Activated CD4-positive, alpha-beta memory T cell treated with anti-CD3 and anti-CD28 coated beads, Interleukin-2, amount 10 ng/mL, durations not matched to agents 7 days and 5 days (primary cell): ENCODE data around the gene TACO1. TPM values are rescaled to one million over a fixed set of nuclear protein-coding genes. Genes with fewer than 3 reads are reported as not detected.
A peak's percentile ranks its signal among the peaks of the same experiment; 100 is the strongest.

Experiments used
- CTCF ChIA-PET: fragments of 350-600 bp; sonication (Branson Sonifier 250); formaldehyde crosslinking; loops from one replicate; lab custom pipeline; 2021; ENCODE audit warnings: antibody characterized with exemption, inconsistent platforms; lab: Charles Lee
- POLR2A ChIA-PET: fragments of 350-600 bp; sonication (Branson Sonifier 250); formaldehyde crosslinking; loops from one replicate; lab custom pipeline; 2021; ENCODE audit warnings: antibody characterized with exemption; lab: Charles Lee
- DNase-seq: peaks from one replicate; pipeline ENCODE4 v3.0.0-alpha.2; 2020
- H3K27ac Mint-ChIP-seq: one replicate; pipeline ENCODE4 v1.8.0; 2021; ENCODE audit warnings: mild to moderate bottlenecking, mixed read lengths
- H3K27me3 Mint-ChIP-seq: one replicate; pipeline ENCODE4 v1.8.0; 2021; ENCODE audit warnings: mixed read lengths
- H3K36me3 Mint-ChIP-seq: one replicate; pipeline ENCODE4 v1.8.0; 2021; ENCODE audit warnings: low read depth, mixed read lengths
- H3K4me1 Mint-ChIP-seq: one replicate; pipeline ENCODE4 v1.8.0; 2021; ENCODE audit warnings: mixed read lengths
- H3K4me3 Mint-ChIP-seq: one replicate; pipeline ENCODE4 v1.8.0; 2021; ENCODE audit warnings: mild to moderate bottlenecking, mixed read lengths
- H3K9me3 Mint-ChIP-seq: one replicate; pipeline ENCODE4 v1.8.0; 2021; ENCODE audit warnings: mixed read lengths
- total RNA-seq, 2 experiments: library from RNA; stranded (reverse); gene quantifications; one replicate each; pipeline ENCODE4 v1.2.3, GENCODE V29; 2021

The TACO1 gene
- total RNA-seq = 10 to 100 TPM; 26.7 to 27.9 TPM

DNA sequence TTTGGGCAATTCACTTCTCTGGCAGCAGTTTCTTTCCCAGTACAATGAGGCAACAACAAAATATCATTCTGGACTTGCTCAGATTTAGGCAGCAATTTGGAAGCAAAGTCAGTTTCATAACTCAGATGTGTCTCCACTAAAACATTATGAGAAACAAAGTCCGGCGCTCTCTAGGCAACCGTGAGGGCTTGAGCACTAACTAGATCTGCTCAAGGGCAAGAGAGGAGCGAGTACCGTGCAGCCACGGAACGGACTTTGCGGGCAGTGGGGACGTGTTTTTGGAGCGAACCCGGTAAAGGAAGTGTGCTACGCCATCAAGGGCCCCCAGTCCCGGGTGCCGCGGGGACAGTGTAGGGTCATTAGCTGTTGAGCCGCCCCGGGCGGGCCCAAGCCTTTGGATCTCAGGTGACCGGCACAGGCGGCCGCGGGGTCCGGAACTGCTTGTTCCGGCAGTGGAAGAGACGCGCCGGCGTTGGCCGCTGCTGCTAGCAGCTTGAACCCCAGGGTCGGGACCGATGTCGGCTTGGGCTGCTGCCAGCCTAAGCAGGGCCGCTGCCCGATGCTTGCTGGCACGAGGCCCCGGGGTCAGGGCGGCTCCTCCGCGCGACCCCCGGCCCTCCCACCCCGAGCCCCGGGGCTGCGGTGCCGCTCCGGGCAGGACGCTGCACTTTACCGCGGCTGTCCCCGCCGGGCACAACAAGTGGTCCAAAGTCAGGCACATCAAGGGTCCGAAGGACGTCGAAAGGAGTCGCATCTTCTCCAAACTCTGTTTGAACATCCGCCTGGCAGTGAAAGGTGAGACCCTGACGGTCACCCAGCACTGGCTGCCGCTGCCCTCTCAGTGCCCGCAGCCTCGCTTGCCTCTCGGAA lies at the start of gene TACO1:
Gene TACO1 (plus strand): TSS at position 327 of the 870 bp plus-strand sequence. CDS start 189 bp downstream, at position 516.
- no peaks in the 10 kb centered on the region for H3K27me3 Mint-ChIP-seq
- peaks cover 13% of the 10 kb centered on the region for H3K36me3 Mint-ChIP-seq
- H3K4me1 Mint-ChIP-seq = peaks cover 51% of the 10 kb centered on the region
- DNase-seq = peak; percentile 81
- no peaks in the 10 kb centered on the region for H3K9me3 Mint-ChIP-seq
- ChIA-PET POLR2A (interaction anchor here (1.0 to 4.3 kb wide), 15 partner anchors 10 to 227 kb away, joined by 3 to 49 read pairs (median 4); partner anchors contain the start of genes CYB561, DCAF7 and MAP3K3), CTCF (interaction anchor here (1.0 to 3.2 kb wide), 4 partner anchors 11 to 175 kb away, joined by 3 to 35 read pairs (median 5); no protein-coding TSS in a partner anchor)
- peak within 1 kb of the TSS; percentile 92 for H3K27ac Mint-ChIP-seq
- H3K4me3 Mint-ChIP-seq = peak within 1 kb of the TSS; percentile 97

DNA sequence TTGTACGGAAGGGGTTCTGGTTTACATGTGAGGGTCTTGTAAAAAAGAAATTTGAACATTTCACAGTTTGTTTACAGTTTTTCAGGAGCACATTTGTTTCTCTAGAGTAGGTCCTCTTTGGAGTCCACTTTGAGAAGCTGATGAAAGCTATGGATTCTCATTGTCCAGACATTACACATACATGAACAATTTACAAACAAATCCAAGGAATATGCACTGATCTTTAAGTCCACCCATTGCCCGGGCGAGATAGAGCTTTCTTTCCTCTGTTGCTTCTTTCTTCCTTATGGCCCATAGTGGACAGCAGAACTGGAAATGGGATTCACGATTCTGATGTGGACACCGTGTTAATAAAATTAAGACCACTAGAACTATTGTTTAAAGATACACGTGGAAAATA lies 48.5 kb upstream of the TACO1 start:
- Mint-ChIP-seq H3K9me3 (no peaks in the 10 kb centered on the region), H3K4me3 (peak overlapping the region; percentile 86), H3K36me3 (peaks cover 43% of the 10 kb centered on the region), H3K27ac (peak overlapping the region; percentile 59), H3K27me3 (no peaks in the 10 kb centered on the region), H3K4me1 (peaks cover 48% of the 10 kb centered on the region)
- CTCF ChIA-PET = interaction anchor here (0.6 to 4.8 kb wide), 8 partner anchors 11 to 1130 kb away, joined by 3 to 30 read pairs (median 4); no protein-coding TSS in a partner anchor
- no peak for DNase-seq
- POLR2A ChIA-PET = interaction anchor here (0.8 to 4.8 kb wide), 8 partner anchors 17 to 223 kb away, joined by 3 to 34 read pairs (median 8); partner anchors contain the start of gene TACO1

DNA sequence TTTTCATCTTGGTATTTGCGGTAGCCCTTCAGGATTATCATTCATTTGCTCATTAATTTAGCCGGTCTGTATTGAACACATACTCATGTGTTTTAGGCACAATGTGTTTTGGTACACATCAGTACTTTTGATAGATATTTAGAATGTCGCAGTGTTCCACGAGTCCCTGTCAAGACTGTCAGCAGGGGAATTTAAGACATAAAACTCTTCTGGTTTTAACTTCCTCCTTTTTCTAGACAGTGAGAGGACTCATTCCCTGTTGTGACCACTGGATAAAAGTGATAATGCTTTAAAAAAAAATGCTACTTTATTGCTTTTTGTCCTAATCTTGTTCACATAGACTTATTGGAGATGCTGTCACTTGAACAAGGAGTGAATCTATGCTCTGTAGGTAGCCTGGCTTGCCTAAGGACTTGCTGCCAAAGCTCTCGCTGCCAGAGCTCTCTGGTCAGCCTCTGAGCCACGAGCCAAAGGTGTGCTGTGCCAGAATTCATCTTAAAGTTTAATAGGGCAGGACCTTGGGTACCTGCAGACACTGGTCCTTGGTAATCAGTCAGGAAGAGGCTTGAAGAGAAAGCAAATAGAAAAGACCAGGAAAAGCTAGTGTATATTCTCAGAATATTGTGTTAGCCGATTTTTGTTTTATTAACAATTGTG lies 45.1 kb upstream of the TACO1 start:
- Mint-ChIP-seq H3K36me3 (peaks cover 47% of the 10 kb centered on the region), H3K27me3 (no peaks in the 10 kb centered on the region), H3K4me1 (peaks cover 50% of the 10 kb centered on the region), H3K4me3 (no peak overlapping the region), H3K27ac (no peak overlapping the region), H3K9me3 (no peaks in the 10 kb centered on the region)
- DNase-seq = no peak
- POLR2A ChIA-PET = interaction anchor here (1.2 kb wide), 1 partner anchor 56 kb away, joined by 4 read pairs; no protein-coding TSS in a partner anchor
- CTCF ChIA-PET = interaction anchor here (2.5 kb wide), 1 partner anchor 57 kb away, joined by 5 read pairs; no protein-coding TSS in a partner anchor

DNA sequence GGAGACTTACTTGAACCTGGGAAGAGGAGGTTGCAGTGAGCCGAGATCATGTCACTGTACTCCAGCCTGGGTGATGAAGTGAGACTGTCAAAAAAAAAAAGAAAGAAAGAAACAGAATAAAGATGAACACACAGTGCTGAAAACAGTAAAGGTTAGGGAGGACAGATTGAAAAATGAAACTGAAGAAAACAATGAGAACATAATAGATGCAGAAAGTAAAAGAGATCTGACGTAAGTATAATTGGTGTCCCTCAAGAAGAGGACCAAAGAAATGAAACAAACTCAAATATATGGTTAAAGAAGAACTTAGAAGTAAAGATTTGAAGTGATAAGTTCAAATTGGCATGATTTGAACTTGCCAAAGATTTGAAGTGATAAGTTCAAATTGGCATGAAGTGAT lies 43.3 kb upstream of the TACO1 start:
- Mint-ChIP-seq H3K9me3 (no peaks in the 10 kb centered on the region), H3K4me1 (peaks cover 49% of the 10 kb centered on the region), H3K4me3 (no peak overlapping the region), H3K27ac (no peak overlapping the region), H3K36me3 (peaks cover 42% of the 10 kb centered on the region), H3K27me3 (no peaks in the 10 kb centered on the region)
- no peak for DNase-seq
- ChIA-PET POLR2A (interaction anchor here (0.6 kb wide), 1 partner anchor 55 kb away, joined by 3 read pairs; no protein-coding TSS in a partner anchor), CTCF (interaction anchor here (0.7 kb wide), 1 partner anchor 54 kb away, joined by 3 read pairs; no protein-coding TSS in a partner anchor)

DNA sequence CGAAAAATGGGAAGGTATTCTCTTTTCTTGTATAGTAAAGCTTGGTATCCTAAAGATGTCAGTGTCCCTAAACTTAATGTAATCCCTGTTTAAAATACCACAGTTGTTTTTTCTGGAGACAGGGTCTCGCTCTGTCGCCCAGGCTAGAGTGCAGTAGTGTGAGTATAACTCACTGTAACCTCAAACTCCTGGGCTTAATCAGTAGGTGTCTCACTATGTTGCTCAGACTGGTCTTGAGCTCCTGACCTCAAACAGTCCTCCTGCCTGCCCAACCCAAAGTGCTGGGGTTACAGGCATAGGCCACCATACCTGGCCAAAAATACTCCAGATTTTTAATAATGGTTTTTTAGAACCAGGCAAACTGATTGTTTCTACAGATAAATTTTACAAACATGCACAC lies 42.3 kb upstream of the TACO1 start:
- Mint-ChIP-seq H3K36me3 (peaks cover 33% of the 10 kb centered on the region), H3K4me3 (no peak overlapping the region), H3K27me3 (no peaks in the 10 kb centered on the region), H3K4me1 (peaks cover 43% of the 10 kb centered on the region), H3K27ac (no peak overlapping the region), H3K9me3 (no peaks in the 10 kb centered on the region)
- POLR2A ChIA-PET = no interaction called here
- CTCF ChIA-PET = interaction anchor here (0.7 kb wide), 1 partner anchor 9 kb away, joined by 3 read pairs; no protein-coding TSS in a partner anchor
- no peak for DNase-seq

DNA sequence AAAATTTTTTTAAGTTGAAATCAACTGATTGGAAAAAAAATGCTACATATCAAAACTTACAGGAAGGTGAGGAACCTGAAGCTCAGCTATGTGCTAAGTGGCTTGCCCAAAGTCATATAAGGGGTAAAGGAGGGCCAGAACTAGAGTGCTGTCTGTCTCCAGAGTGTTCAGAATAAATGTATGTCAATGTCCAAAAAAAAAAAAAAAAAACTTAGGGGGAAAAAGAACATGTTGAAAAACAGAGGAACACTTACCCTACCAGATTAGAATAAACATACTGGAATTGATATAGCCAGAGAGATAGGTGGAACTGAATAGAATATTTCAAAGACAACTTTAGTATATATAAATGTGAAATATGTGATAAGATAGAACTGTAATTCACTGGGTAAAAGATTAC lies 38.9 kb upstream of the TACO1 start:
- Mint-ChIP-seq H3K4me3 (no peak overlapping the region), H3K4me1 (peaks cover 24% of the 10 kb centered on the region), H3K9me3 (no peaks in the 10 kb centered on the region), H3K27ac (no peak overlapping the region), H3K27me3 (no peaks in the 10 kb centered on the region), H3K36me3 (peaks cover 8% of the 10 kb centered on the region)
- CTCF ChIA-PET = interaction anchor here (0.7 kb wide), 1 partner anchor 359 kb away, joined by 3 read pairs; no protein-coding TSS in a partner anchor
- DNase-seq = no peak
- POLR2A ChIA-PET = no interaction called here

DNA sequence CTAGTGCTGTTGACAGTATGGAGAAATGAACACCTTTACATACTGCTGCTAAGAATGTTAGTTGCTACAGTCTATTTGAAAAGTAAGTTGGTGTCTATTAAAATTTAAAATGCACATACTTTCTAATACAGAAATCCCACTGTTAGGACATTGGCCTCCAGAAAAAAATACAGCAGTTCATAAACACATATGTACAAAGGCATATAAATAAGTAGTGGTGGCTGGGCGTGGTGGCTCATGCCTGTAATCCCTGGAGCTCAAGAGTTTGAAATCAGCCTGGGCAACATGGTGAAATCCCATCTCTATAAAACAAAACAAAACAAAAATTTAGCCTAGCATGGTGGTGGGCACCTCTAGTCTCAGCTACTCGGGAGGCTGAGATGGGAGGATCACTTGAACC lies 37.4 kb upstream of the TACO1 start:
- POLR2A ChIA-PET = no interaction called here
- Mint-ChIP-seq H3K27ac (no peak overlapping the region), H3K9me3 (no peaks in the 10 kb centered on the region), H3K27me3 (no peaks in the 10 kb centered on the region), H3K4me3 (no peak overlapping the region), H3K36me3 (no peaks in the 10 kb centered on the region), H3K4me1 (peaks cover 14% of the 10 kb centered on the region)
- CTCF ChIA-PET = no interaction called here
- no peak for DNase-seq

DNA sequence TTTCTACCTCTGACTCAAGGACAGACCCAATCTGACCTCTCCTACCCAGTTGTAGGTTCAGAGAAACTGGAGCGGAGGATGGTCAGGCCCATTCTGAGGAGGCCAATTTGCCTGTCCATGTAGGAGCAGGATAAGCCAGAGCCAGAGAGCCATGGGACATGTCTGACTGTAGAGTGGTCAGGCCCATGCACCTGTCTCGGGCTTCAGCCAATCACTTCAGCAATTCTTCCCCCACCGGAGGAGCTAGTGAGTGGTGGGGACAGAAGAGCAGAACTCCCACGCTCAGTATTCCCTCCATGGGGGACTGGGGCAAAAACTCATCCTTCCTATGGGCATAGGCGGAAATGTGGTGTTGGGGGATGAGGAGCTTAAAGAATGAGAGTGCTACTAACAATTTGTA lies 36.1 kb upstream of the TACO1 start:
- peaks cover 14% of the 10 kb centered on the region for H3K4me1 Mint-ChIP-seq
- H3K27me3 Mint-ChIP-seq = no peaks in the 10 kb centered on the region
- ChIA-PET CTCF (interaction anchor here (1.3 kb wide), 1 partner anchor 47 kb away, joined by 3 read pairs; no protein-coding TSS in a partner anchor), POLR2A (interaction anchor here (0.9 kb wide), 1 partner anchor 47 kb away, joined by 3 read pairs; no protein-coding TSS in a partner anchor)
- H3K4me3 Mint-ChIP-seq = no peak overlapping the region
- H3K36me3 Mint-ChIP-seq = no peaks in the 10 kb centered on the region
- no peak for DNase-seq
- H3K9me3 Mint-ChIP-seq = no peaks in the 10 kb centered on the region
- H3K27ac Mint-ChIP-seq = no peak overlapping the region

DNA sequence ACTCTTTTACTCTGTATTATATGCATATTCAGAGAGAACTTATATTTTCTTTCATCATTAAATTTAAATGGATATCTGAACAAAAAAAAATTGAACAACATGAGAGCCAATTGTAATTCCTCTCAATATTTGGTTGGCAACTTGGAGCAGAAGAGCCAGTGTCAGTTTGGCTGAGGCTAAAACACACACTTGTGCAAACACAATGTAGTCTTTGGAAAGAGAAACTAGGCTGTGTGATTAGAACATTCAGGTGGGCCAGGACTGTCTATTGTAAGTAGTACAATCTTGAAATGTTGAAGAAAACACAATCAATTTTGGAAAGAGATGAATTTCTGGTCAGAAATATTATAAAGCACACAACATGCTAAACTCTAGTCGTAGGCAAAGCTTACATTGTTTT lies 33.5 kb upstream of the TACO1 start:
- ChIA-PET CTCF (no interaction called here), POLR2A (no interaction called here)
- Mint-ChIP-seq H3K4me1 (peaks cover 26% of the 10 kb centered on the region), H3K9me3 (no peaks in the 10 kb centered on the region), H3K27me3 (no peaks in the 10 kb centered on the region), H3K27ac (no peak overlapping the region), H3K36me3 (no peaks in the 10 kb centered on the region), H3K4me3 (no peak overlapping the region)
- no peak for DNase-seq

DNA sequence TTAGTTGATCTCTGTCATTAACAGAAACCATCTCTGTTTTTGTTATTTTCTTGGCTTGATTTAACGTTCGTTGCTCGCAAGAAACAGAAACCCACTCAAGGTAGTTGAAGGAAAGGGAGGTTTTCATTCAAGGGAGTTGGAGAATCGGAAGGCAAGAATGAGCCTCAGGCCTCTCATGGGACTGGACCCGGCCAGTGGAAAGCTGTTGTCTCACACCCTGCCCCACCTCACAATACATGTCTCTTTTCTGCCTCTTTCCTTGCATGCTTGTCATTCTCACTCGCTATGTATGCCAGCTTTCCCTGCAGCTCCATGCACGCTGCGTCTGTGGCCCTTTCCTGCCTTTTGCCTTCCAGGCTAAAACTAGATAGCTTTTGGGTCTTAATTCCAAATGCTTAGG lies 32.1 kb upstream of the TACO1 start:
- Mint-ChIP-seq H3K4me3 (no peak overlapping the region), H3K27me3 (no peaks in the 10 kb centered on the region), H3K27ac (no peak overlapping the region), H3K9me3 (no peaks in the 10 kb centered on the region), H3K36me3 (no peaks in the 10 kb centered on the region), H3K4me1 (peaks cover 22% of the 10 kb centered on the region)
- DNase-seq = no peak
- POLR2A ChIA-PET = interaction anchor here (2.0 kb wide), 1 partner anchor 17 kb away, joined by 8 read pairs; no protein-coding TSS in a partner anchor
- CTCF ChIA-PET = no interaction called here

DNA sequence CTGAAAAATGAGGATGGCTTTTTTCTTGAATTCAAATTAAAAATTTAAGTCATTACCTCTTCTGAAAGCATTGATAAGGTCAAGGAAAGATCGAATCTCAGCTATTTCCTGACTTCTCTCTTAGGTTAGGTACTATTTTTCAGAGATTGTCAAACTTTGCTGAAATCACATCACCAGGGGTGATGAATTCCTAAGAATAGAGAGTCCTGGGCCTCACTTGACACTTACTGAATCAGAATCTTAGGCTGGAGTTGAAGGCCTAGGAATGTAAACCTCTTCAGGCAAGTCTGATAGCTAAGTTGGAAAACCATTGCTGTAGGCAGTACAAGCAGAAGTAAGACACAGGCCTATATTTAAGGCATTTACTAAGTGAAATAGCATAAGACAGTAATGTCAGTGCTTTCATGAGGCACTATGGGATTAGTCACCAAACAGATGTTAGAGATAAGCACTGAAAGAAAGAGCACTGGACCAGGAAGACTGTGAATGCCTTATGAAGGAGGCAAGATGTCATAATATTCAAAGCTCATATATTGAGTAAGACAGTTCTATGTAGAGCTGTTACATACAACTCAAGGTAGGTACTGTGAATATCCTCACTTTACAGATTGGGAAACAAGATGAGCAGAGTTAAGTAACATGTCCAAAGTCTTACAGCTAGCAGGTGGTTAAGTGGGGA lies 28.9 kb upstream of the TACO1 start:
- Mint-ChIP-seq H3K9me3 (no peaks in the 10 kb centered on the region), H3K4me1 (peaks cover 18% of the 10 kb centered on the region), H3K4me3 (no peak overlapping the region), H3K36me3 (peaks cover 5% of the 10 kb centered on the region), H3K27ac (no peak overlapping the region), H3K27me3 (no peaks in the 10 kb centered on the region)
- CTCF ChIA-PET = interaction anchor here (0.9 to 2.0 kb wide), 3 partner anchors 20 to 46 kb away, joined by 3 to 4 read pairs (median 3); no protein-coding TSS in a partner anchor
- no peak for DNase-seq
- POLR2A ChIA-PET = interaction anchor here (0.9 kb wide), 1 partner anchor 25 kb away, joined by 3 read pairs; no protein-coding TSS in a partner anchor

DNA sequence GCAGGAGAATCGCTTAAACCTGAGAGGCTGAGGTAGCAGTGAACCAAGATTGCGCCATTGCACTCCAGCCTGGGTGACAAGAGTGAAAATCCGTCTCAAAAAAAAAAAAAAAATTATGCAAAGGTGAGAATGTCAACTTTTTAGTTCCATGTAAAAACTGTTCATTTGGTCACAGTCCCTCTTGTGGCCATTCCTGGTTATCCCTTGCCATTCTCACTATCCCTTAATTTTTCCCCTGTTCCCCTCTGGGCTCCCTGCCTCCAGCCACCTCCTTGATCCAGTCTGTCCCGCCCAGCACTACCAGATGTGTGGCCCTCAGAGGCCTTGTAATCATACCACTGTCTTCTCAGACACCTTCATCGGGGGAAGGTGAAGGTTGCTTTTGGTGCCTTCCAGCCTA lies 27.1 kb upstream of the TACO1 start:
- CTCF ChIA-PET = no interaction called here

More for the DNA sequence above, 27.1 kb upstream of the TACO1 start:
- POLR2A ChIA-PET = no interaction called here
- no peak overlapping the region for H3K4me3 Mint-ChIP-seq
- H3K9me3 Mint-ChIP-seq = no peaks in the 10 kb centered on the region
- DNase-seq = no peak
- peaks cover 21% of the 10 kb centered on the region for H3K4me1 Mint-ChIP-seq
- peaks cover 5% of the 10 kb centered on the region for H3K36me3 Mint-ChIP-seq
- H3K27ac Mint-ChIP-seq = no peak overlapping the region
- H3K27me3 Mint-ChIP-seq = no peaks in the 10 kb centered on the region
